Vagina (tissue), 2 donors: Measurements from ENCODE around the gene CCNY. TPM values are rescaled to one million over a fixed set of nuclear protein-coding genes. Genes with fewer than 3 reads are reported as not detected.
"Not testable (repeated sequence)": the region's sequence is repeated elsewhere in the genome, so short reads cannot be mapped to it uniquely, and the experiment has no call there.

Source experiments
- DNase-seq, 2 donors: peaks; one replicate each; pipeline ENCODE4 v3.0.0-alpha.2; 2017; ENCODE audit errors: extremely low spot score in 2 of 2
- H3K27ac ChIP-seq: fragments of 200-600 bp; sonication (generic); one replicate; pipeline ENCODE4 v1.5.1; 2019
- H3K27me3 ChIP-seq: fragments of 200-600 bp; sonication (generic); one replicate; pipeline ENCODE4 v1.5.1; 2019
- H3K36me3 ChIP-seq, 2 donors: fragments of 200-600 bp; sonication (generic); one replicate each; pipeline ENCODE4 v1.5.1; 2017 to 2019
- H3K4me1 ChIP-seq: fragments of 200-600 bp; sonication (generic); one replicate; pipeline ENCODE4 v1.5.1; 2019
- H3K4me3 ChIP-seq, 2 donors: fragments of 200-600 bp; sonication (generic); 1 replicate in 1 of 2; 2 replicates in 1 of 2; pipeline ENCODE4 v1.5.1; 2016 to 2019
- H3K9me3 ChIP-seq: fragments of 200-600 bp; sonication (generic); one replicate; pipeline ENCODE4 v1.5.1; 2019
- CTCF ChIP-seq, 3 experiments: fragments of 450-650 bp in 2 of 3; fragments of 200-600 bp in 1 of 3; sonication (generic) in 1 of 3; IDR thresholded peaks; one replicate each; pipeline ENCODE4 v1.5.1; 2017 to 2019; ENCODE audit warnings: antibody characterized with exemption in 3 of 3, mild to moderate bottlenecking in 2 of 3, moderate library complexity in 2 of 3
- POLR2A ChIP-seq, 2 donors: fragments of 450-650 bp; IDR thresholded peaks; one replicate each; pipeline ENCODE4 v1.6.1; 2017; ENCODE audit warnings: antibody characterized with exemption in 2 of 2, mild to moderate bottlenecking in 2 of 2, moderate library complexity in 2 of 2
- POLR2AphosphoS5 ChIP-seq, 2 donors: sonication (generic); formaldehyde crosslinking; IDR thresholded peaks; one replicate each; pipeline ENCODE4 v1.9.0; 2017; ENCODE audit warnings: antibody characterized with exemption in 2 of 2, mild to moderate bottlenecking in 2 of 2, low read depth in 1 of 2; ENCODE audit not compliant: insufficient read depth in 1 of 2
- intact Hi-C: fragments of 100-400 bp; cut with DNase I; formaldehyde crosslinking; loops from one replicate; pipeline ENCODE4 v1.15.1; 2023
- total RNA-seq: library from RNA; depleted of rRNA; stranded (reverse); fragments of >200 nt; gene quantifications from one replicate; pipeline ENCODE4 v1.2.3, GENCODE V29; 2016

Gene CCNY
- total RNA-seq, 1 donor from 2014 or later = 28.5 TPM

- intact Hi-C loops = no loop called here
- Histone ChIP-seq H3K27ac (no peak overlapping the region), H3K4me1 (peaks cover 78% of the 10 kb centered on the region)
Measured at GRCh38 chr10:35397953-35398352, 61.6 kb downstream of the CCNY start.

GRCh38 chr10:35398355-35398754 lies 62.0 kb downstream of the CCNY start:
- Histone ChIP-seq H3K4me1 (peaks cover 76% of the 10 kb centered on the region), H3K4me3 (no peak overlapping the region), H3K36me3 (no peaks in the 10 kb centered on the region), H3K27ac (no peak overlapping the region), H3K27me3 (no peaks in the 10 kb centered on the region), H3K9me3 (no peaks in the 10 kb centered on the region)
- no peak for DNase-seq
- TF ChIP-seq POLR2A (IDR thresholded peaks at IDR 0.05) = no peak
- TF ChIP-seq CTCF (IDR thresholded peaks at IDR 0.05) = no peak
- no peak for TF ChIP-seq POLR2AphosphoS5 (IDR thresholded peaks at IDR 0.05; ENCODE audit: insufficient read depth in 1 of 2, low read depth in 1 of 2)
- intact Hi-C loops = no loop called here

More at GRCh38 chr10:35397953-35398352, 61.6 kb downstream of the CCNY start:
- DNase-seq = no peak
- Histone ChIP-seq H3K27me3 (no peaks in the 10 kb centered on the region), H3K9me3 (no peaks in the 10 kb centered on the region), H3K36me3 (no peaks in the 10 kb centered on the region), H3K4me3 (no peak overlapping the region)
- TF ChIP-seq POLR2AphosphoS5 (IDR thresholded peaks at IDR 0.05; ENCODE audit: insufficient read depth in 1 of 2, low read depth in 1 of 2) (no peak), POLR2A (IDR thresholded peaks at IDR 0.05) (no peak), CTCF (IDR thresholded peaks at IDR 0.05) (no peak)

- Histone ChIP-seq H3K27me3 (no peaks in the 10 kb centered on the region), H3K36me3 (no peaks in the 10 kb centered on the region), H3K4me3 (no peak overlapping the region), H3K27ac (no peak overlapping the region), H3K9me3 (no peaks in the 10 kb centered on the region), H3K4me1 (peaks cover 76% of the 10 kb centered on the region)
- TF ChIP-seq POLR2A (IDR thresholded peaks at IDR 0.05) (no peak), POLR2AphosphoS5 (IDR thresholded peaks at IDR 0.05; ENCODE audit: insufficient read depth in 1 of 2, low read depth in 1 of 2) (no peak), CTCF (IDR thresholded peaks at IDR 0.05) (no peak)
- DNase-seq = no peak
- intact Hi-C loops = no loop called here
Measured at GRCh38 chr10:35398908-35399307, 62.6 kb downstream of the CCNY start.

- H3K4me1 ChIP-seq = peaks cover 76% of the 10 kb centered on the region
- intact Hi-C loops = no loop called here
- TF ChIP-seq CTCF (IDR thresholded peaks at IDR 0.05) = no peak
- TF ChIP-seq POLR2A (IDR thresholded peaks at IDR 0.05) = no peak
- TF ChIP-seq POLR2AphosphoS5 (IDR thresholded peaks at IDR 0.05; ENCODE audit: insufficient read depth in 1 of 2, low read depth in 1 of 2) = no peak
- H3K27me3 ChIP-seq = no peaks in the 10 kb centered on the region
- no peak overlapping the region for H3K27ac ChIP-seq
- no peaks in the 10 kb centered on the region for H3K36me3 ChIP-seq
- no peak overlapping the region for H3K4me3 ChIP-seq
- DNase-seq = no peak
- no peaks in the 10 kb centered on the region for H3K9me3 ChIP-seq
Measured at GRCh38 chr10:35399414-35400009, 63.2 kb downstream of the CCNY start.

- Histone ChIP-seq H3K9me3 (no peaks in the 10 kb centered on the region), H3K36me3 (no peaks in the 10 kb centered on the region), H3K4me3 (no peak overlapping the region), H3K4me1 (peaks cover 74% of the 10 kb centered on the region), H3K27ac (no peak overlapping the region), H3K27me3 (no peaks in the 10 kb centered on the region)
- TF ChIP-seq CTCF (IDR thresholded peaks at IDR 0.05) = no peak
- TF ChIP-seq POLR2AphosphoS5 (IDR thresholded peaks at IDR 0.05; ENCODE audit: insufficient read depth in 1 of 2, low read depth in 1 of 2) = no peak
- TF ChIP-seq POLR2A (IDR thresholded peaks at IDR 0.05) = no peak
- intact Hi-C loops = no loop called here
- DNase-seq = no peak
Measured at GRCh38 chr10:35400595-35401268, 64.4 kb downstream of the CCNY start.

GRCh38 chr10:35403491-35403890 lies 67.2 kb downstream of the CCNY start:
- intact Hi-C loops, H3K27me3 ChIP-seq, DNase-seq, H3K4me3 ChIP-seq, H3K36me3 ChIP-seq, H3K9me3 ChIP-seq: not testable (repeated sequence)
- Histone ChIP-seq H3K27ac (peak overlapping the region; percentile 18), H3K4me1 (peaks cover 50% of the 10 kb centered on the region)

GRCh38 chr10:35404077-35404476 lies 67.8 kb downstream of the CCNY start:
- H3K4me3 ChIP-seq, H3K9me3 ChIP-seq, DNase-seq, H3K36me3 ChIP-seq, H3K27me3 ChIP-seq, intact Hi-C loops: not testable (repeated sequence)
- Histone ChIP-seq H3K4me1 (peaks cover 49% of the 10 kb centered on the region), H3K27ac (peak overlapping the region; percentile 53)
